NT2/D1 (cell line): ENCODE results near the gene FAM117A.

Experiments used
- SUZ12 ChIP-seq: IDR thresholded peaks from 2 replicates; pipeline ENCODE4 v1.6.1; 2011; ENCODE audit not compliant: insufficient read length, insufficient read depth; ENCODE audit errors: extremely low read depth
- YY1 ChIP-seq: IDR thresholded peaks from 2 replicates; pipeline ENCODE4 v1.6.1; 2011; ENCODE audit not compliant: insufficient read length, insufficient read depth
- ZNF274 ChIP-seq: IDR thresholded peaks from 2 replicates; pipeline ENCODE4 v1.6.1; 2011; ENCODE audit warnings: mild to moderate bottlenecking, low read depth, low read length

- no peak for TF ChIP-seq YY1
- no peak for TF ChIP-seq ZNF274
- no peak for TF ChIP-seq SUZ12
Observed at GRCh38 chr17:49747632-49748031, 16.3 kb downstream of the FAM117A start.
